GM12891 (cell line): ENCODE data around the gene MED12L.

Experiments
- POLR2A ChIP-seq: IDR thresholded peaks from 2 replicates; pipeline ENCODE4 v1.6.1; 2011; ENCODE audit warnings: low read depth, low read length, control low read depth
- POLR2AphosphoS5 ChIP-seq: IDR thresholded peaks from 2 replicates; pipeline ENCODE4 v1.6.1; 2011; ENCODE audit warnings: low read depth, low read length, control low read depth
- POU2F2 ChIP-seq: IDR thresholded peaks from 2 replicates; pipeline ENCODE4 v1.6.1; 2011; ENCODE audit warnings: low read depth, mild to moderate bottlenecking, control low read depth, low read length, moderate library complexity
- SPI1 ChIP-seq: IDR thresholded peaks from 2 replicates; pipeline ENCODE4 v1.6.1; 2011; ENCODE audit warnings: low read depth, low read length, control low read depth
- TAF1 ChIP-seq: IDR thresholded peaks from 2 replicates; pipeline ENCODE4 v1.6.1; 2011; ENCODE audit warnings: low read depth, low read length, control low read depth

DNA sequence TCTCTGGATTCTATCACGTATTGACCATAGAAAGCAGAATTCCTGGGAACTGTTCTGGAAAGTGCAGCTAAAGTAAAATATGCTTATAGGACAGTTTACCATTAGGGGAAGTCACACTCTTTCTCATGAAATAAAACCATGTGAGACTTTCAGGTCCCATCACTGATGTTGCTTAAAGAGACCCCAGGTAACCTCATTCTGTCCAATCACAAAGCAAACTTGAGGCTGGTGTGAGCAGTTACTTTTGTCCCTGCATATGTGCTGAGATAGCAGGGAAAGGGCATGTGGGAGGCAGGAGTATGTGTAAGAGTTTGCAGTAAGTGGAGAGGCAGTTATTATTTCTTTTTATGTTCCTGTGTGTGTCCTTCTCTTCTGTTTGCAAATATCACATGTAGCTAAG is 215.1 kb downstream of the MED12L start:
- TF ChIP-seq POLR2AphosphoS5 (no peak), POLR2A (no peak), SPI1 (no peak), POU2F2 (no peak), TAF1 (no peak)
